HG03342 (cell line): ENCODE measurements around the gene GPATCH11.

Experiments
- ATAC-seq: cut with Tn5 transposase; IDR thresholded peaks from one replicate; pipeline ENCODE4 v1.9.1; 2021; ENCODE audit warnings: mild to moderate bottlenecking, moderate library complexity; ENCODE audit not compliant: unreplicated experiment

Gene GPATCH11

DNA sequence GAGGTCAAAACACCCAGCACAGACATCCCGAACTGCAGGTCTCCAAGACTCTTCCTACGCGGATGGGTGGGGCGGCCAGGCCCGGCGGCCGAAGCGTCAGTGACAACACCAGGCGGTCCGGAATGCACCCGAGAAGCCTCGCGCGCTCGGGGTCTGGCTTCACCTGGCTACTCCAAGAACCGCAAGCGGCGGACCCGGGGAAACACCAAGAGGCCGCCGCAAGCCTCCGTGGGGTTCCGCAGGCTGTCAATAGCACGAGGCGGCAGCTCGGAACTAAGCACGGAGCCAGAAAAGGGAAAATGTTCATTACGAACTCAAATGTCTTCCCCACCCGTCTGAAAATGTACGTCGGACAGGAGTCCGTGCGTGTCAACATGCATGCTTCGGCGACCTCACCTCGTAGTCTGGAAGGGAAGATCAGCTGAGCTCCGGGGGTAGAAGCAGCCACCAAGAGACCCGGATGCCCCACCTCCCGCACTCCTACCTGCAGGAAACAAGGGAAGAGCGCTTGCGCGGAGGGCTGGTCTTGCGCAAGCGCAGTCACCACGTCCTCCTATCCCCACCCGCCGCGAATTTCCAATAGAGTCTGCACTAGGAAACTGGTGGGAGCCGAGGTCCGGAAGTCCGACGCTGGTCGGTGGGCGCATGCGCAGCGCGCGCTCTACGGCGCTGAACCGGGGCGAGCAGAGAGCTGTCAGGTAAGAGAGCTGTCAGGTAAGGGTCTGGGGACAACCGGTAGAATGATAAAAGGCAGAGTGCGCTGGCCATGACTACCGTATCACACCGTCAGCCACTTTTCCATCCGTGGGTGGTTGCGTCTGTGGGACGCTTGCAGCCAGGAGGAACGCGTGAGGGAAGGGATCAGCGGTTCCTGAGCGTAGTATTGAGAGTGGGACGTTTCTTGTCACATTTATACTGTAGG is at the start of gene GPATCH11, which contains the start of gene HEATR5B:
Gene GPATCH11 (plus strand): TSS at position 646 of the 922 bp plus-strand sequence. CDS start 3,864 bp downstream, outside the sequence.
Gene HEATR5B (minus strand): TSS at position 500 of the 922 bp plus-strand sequence. CDS start 958 bp downstream, outside the sequence.
- ATAC-seq = peak; percentile 77

DNA sequence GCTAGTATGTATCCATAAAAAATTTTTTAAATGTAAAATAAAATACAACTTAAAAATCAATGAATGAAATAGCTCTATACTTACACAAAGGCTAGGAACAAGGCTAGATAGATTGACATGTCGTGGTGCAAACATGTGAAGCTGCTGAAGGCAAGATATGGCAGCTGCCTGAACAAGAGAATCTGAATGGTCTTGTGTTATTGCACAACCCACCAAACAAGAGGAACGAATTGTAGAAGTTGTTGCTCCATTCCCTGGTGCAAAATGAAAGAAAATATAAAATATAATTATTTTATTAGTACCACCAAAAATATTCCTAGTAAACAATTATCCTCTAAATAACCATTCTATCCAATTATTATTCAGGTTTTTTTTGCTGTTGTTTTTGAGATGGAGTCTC is 46.5 kb upstream of the GPATCH11 start:
- no peak for ATAC-seq

DNA sequence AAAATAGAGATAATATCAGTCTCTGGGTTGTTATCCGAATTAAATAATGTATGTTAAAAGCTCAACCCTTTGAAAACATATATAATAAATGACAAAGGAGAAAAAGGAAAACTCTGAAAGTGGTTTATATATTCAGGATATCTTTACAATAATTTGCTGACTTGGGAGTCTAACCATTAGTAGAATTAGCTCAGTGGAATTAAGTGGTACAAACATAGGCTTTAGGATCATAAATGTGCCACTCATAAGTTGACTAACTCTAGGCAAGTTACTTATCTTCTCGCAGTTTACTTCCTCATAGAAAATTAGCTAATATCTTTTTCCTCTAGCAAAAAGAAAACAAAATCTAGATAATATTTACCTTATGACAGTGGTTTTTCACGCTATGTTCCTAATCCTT is 44.7 kb upstream of the GPATCH11 start:
- no peak for ATAC-seq

DNA sequence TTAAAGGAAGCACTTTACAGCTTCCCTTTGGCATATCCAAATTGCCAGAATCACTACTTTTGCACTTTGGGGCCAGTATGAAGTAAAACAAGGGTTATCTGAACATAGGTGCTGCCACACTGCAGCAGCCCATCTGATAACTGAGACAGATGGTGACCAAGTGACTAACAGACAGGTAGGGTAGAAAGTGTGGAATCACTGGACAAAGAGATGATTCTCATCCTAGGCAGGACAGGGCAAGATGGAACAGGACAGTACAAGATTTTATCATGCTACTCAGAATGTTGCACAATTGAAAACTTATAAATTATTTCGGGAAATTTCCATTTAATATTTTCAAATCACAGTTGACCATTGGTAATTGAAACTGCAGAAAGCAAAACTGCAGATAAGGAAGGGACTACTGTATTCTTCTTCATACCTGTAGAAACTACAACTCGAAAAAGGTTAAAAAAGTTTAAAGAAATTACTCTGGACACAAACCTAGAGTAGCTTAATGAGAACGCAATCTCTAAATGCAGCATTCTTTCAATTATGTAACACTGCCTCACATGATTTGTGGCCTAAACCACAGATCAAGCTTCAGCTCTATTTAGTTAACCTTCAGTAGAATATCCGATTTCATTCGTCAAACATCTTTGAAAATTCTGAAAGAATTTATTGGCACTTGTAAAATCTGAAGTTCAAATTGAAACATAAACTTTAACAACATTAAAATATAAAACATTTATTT is 31.6 kb upstream of the GPATCH11 start:
- no peak for ATAC-seq

DNA sequence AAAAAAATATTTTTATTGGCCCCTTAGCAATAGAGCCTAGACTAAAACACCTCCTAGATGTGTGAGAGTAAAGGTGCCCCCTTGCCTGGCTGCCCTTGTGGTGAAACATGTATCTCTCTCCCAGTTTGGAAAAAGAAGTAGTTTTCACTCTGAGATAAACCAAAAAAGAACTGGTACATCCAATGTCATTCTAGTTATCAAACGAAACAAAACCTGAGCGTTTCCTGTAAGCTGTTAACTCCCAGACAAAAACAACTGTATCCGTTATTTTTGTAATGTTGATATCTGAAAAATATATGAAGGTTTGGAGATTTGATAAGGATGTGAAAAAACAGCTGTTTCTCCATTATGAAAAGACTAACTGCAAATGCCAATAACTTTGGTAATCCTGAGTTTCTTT is 24.5 kb upstream of the GPATCH11 start:
- no peak for ATAC-seq

DNA sequence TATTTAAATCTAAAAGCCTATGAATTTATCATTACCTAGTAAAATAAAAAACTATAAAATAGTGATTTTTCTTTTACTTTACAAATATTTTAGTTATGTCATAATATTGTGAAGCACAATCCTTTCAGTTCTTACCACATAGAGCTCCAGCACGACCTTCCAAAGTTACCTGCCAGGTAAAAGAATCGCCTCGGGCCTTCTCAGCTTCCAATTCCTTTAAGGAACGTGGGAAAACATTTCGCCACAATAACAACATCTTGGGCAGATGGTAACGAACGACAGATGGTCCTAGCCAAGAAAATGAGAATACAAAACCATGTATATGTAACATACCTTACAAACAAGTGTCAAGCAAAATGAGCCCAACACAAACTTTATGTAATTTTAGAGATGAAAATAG is 23.9 kb upstream of the GPATCH11 start:
- no peak for ATAC-seq

DNA sequence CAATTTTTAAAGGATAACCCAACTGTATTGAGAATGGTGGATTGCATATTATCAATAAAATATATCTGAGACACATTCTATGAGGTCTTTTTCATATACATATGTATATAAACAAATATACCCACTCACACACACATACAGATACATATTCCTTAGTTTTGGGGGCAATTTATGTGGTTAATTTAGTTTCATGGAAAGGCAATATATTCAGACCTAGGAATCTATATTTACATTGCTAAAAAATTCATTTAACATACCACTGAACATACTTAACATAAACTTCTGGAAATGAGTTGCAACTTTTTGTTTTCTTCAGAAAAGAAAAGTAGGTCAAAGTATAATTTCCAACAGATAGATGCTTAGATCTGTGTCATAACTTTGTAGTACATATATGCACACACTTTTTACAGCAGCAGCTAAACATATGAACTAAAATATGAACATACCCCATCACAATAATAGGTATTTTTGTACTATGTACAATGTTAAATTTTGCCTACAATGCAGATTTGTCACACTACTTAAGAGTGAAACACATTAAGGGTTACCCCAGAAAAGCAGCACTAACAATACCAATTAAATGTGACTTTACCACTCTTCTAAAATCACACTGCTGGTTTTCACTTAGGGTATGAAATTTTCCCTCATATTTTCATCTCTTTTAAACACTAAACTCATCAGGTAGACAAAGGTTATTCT is 23.2 kb upstream of the GPATCH11 start:
- ATAC-seq = no peak

DNA sequence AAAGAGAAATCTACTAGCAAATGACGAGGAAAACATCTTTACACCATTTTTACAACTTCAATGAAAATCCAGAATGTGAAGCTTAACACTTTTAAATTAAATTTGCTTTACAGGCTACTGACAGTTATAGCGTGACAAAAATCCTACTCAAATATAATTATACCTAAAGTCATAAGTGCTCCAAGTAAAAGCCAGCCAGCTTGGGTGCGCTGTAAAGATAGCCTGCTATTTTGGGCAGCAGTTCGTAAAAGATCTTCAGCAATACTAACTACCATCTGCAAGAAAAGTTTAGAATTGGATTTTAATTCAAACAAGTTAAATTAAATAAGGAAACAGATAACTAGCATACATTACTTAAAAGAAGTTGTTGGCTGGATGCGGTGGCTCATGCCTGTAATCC is 22.5 kb upstream of the GPATCH11 start:
- ATAC-seq = no peak

DNA sequence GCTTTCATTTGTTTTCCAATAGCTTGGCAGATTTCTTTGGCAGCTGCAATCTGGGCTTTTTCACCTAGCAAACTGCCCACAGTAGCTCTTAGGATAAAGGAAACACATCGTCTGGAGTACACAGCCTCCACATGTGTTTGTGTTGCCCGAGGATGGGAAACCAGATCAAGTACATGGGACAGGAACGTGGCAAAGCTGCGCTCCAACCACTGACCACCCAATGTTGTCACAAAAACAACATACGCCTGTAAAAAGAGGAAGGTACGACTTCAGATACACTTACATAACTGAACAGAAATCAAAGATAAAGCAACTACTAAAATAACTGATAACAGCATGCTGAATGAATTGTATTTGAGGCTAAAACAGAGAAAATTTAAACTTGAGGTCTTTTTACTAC is 15.6 kb upstream of the GPATCH11 start:
- no peak for ATAC-seq

DNA sequence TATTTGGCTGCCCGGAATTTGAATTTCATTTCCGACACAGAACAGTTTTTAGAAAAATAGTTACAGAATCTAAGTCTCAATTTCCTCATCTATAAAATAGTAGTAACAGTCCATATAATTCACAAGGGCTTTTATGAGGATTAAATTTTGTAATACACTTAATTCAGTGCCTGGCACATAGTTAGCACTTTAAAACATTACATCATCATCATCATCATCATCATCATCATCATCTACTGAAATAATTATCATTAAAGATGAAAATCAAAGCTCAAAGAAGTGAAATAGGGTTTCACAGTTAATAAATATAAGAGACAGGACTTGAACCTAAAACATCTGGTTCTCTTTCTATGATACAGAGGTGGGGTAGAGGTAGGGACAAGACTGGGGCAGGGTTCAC is 13.4 kb upstream of the GPATCH11 start:
- no peak for ATAC-seq

DNA sequence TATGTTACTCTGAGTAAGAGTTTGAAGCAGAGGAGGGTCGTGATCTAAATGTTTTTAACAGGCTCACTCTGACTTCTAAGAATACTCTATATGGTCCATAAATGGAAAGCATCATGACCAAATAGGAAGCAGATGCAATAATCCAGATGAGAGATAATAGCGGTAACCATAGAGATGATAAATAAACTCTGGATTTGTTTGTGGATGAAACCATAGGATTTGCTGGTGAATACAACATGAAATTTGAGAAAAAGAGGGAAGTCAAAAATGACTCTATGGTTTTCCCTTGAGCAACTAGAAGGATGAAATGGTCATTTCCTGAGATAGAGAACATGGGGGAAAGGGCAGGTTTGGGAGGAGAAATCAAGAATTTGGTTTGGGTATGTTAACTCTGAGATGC is 4.1 kb upstream of the GPATCH11 start:
- ATAC-seq = no peak

DNA sequence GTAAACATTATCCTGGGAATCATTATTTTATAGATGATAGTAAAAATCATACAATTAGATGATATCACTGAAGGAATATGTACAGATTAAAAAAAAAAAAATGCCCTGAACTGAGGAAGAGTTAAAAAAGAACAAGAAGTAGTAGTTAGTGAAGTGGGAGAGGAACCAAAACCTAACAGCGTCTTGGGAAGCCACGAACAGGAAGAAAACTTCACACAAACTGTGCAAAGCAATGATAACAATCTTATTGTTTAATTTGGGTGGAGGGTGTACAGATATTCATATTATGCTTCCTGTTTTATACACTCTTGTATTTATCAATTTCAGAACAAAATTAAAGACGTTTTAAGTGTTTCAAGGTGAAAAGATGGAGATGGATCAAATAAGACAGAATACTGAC is 3.6 kb upstream of the GPATCH11 start:
- no peak for ATAC-seq

DNA sequence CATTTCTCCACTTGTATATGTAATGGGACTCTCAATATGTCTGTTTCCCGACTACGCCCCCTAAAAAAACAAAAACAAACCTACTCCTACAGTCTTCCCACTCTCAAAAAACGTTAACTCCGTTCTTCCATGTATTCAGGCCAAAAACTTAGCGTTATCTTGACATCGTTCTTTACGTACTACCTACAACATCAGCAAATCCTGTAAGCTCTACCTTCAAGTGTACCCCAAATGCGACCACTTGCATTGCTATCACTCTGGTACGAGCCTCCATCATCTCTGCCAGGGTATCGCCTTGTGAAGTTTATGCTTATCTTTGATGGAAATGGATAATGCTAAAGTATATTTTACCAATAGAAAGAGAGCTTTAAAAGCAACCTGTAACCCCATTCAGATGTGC is 479 bp downstream of the GPATCH11 start:
- no peak for ATAC-seq

DNA sequence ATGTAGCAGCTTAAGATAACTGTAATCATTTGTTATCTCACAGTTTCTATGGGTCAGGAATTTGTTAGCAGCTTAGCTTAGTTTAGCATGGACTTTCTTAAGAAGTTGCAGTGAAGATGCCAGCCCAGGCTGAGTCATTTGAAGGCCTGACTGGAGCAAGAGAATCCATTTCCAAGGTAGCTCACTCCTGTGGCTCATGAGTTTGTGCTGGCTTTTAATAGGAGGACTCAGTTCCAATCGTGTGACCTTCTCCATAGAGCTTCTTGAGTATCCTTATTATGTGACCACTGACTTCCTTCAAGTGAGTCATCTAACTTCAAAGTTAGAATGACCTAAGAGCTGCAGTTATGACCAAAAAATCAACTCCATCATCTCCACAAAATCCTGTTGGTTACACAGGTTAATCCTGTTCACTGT is 1.4 kb downstream of the GPATCH11 start:
- ATAC-seq = no peak

DNA sequence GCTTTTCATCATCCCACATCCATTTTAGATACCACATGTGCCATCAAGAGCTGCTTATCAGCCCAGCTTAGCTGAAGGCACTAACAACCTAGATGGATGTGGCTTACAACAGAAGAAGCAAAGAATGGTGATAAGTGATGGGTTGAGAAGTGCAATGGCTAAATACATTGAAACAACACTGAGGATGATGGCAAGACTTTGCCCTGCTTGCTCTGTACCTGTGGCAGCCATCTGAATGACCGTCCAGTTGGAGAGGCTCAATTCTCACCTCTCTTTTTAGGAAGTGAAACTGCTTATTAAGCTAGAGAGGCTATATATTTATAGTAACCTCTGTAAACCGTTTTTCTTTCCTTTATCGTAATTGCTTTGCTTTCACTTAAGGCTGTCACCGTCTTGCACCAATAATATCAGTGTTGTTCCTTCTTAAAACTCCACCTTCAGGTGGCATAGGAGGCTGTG is 5.7 kb downstream of the GPATCH11 start:
- peak; percentile 83 for ATAC-seq

DNA sequence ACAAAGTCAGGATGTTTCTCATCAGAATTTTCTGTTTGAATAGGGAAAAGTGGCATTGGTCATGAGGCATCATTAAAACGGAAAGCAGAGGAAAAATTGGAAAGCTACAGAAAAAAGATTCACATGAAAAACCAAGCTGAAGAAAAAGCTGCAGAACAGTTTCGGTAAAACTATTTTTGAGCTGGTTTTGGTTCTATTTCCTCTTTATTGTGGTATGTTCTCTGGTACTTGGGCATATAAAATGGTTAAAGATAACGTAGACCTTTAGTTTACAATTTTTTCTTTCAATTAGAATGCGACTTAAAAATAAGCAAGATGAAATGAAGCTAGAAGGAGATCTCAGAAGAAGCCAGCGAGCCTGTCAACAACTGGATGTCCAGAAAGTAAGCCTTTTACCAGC is 7.6 kb downstream of the GPATCH11 start:
- peak; percentile 48 for ATAC-seq

DNA sequence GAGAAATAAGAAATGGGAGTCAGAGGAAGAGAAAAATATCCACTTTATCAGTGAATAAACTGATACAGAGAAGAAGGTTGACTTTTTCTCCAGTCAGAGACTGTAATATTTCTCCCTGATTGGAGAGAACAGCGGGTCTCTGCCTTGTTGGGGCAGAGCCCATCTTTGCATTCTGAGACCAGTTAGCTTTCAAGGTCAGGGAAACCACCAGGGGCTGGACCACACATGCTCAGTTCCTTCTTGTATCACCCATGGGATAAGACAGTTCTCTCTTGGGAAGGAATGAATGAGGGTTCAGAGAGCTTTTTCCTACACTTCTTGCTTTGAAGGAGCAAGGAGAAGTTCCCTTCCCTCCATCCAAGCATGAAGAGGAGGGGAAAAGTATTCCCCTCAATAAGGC is 12.2 kb downstream of the GPATCH11 start:
- ATAC-seq = no peak

DNA sequence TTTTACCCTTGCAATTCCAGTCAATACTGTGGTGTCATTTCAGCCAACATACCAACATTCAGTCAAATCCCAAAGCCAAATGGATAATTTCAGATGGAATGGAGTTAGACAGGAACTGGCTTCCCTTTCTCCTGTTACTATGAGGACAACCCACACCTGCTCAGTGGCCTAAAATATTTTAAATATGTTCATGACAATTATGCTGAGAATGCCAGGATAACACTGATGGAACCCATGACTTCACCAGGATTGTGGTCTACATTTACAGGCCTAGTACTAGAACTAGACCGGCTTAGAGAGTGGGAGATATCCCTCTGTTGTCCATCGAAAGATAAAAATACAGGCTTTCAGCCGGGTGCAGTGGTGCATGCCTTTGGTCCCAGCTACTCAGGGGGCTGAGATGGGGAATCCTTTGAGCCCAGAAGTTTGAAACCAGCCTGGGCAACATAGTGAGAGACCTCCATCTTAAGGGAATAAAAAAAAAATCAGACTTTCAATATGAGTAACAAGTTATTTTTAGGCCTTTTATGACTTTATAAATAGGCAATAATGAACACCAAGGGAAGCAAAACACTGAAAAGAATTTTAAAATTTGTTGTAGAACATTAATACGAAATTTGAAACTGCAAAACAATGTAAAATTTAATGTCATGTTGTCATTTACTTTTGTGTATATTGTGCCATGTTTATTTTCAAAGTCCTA is 14.2 kb downstream of the GPATCH11 start:
- ATAC-seq = no peak

DNA sequence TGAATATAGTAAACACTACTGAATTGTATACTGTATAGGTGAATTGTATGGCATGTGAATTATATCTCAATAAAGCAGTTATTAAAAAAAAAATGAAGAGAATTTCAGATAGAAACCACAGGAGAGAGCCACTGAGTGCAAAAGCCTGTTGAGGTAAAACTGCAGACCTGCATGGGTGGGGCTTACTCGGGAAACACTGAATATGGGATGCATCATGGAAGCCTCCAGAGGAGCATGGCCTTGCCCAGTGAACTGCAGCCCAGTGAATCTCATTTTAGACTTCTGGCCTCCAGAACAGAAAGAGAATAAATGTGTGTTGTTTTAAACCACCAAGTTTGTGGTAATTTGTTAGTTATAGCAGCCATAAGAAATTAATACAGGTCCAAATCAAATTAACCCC is 15.7 kb downstream of the GPATCH11 start:
- no peak for ATAC-seq

DNA sequence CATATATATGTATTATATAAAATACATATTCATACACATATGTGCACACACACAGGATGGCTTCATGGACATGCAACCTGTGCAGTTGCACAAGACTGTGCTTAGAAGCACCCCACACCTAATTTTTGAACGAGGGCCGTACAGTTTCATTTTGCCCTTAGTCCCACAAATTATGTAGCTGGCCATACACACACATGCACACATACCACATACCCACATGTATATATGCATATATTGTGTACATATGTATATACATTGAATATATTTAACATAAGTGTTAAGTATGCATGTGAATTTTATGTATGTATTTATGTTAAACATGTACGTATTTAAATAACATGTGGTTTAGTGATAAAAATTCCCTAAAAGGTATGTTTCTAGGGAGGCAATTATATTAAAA is 18.3 kb downstream of the GPATCH11 start:
- no peak for ATAC-seq

DNA sequence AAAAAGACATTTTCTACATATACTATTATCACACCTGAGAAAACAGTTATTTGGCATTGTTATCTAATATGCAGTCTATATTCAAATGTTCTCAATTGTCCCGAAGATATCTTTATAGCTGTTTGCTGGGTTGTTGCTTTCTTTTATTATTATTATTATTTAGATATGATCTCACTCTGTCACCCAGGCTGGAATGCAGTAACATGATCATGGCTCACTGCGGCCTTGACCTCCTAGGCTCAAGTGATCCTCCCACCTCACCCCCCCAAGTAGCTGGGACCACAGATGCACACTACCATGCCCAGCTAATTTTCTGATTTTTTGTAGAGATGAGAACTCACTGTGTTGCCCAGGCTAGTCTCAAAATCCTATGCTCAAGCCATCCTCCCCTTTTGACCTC is 19.9 kb downstream of the GPATCH11 start:
- no peak for ATAC-seq
